ENCODE data around the gene SORCS2. TPM values are rescaled to one million over a fixed set of nuclear protein-coding genes. Genes with fewer than 3 reads are reported as not detected.
A peak's percentile ranks its signal among the peaks of the same experiment; 100 is the strongest.

SORCS2 gene
- polyA plus RNA-seq, 3 donors = 0.46 to 0.55 TPM; not detected in 1

GRCh38 chr4:7155590-7156071, 36.7 kb upstream of the SORCS2 start:
- no peak for TF ChIP-seq CTCF (IDR thresholded peaks at IDR 0.05)
- Histone ChIP-seq H3K27ac (ENCODE audit: low read depth in 1 of 2, low read length in 2 of 2) (no peak overlapping the region), H3K79me2 (ENCODE audit: insufficient read depth, low read length) (no peaks in the 10 kb centered on the region), H3K4me1 (ENCODE audit: control insufficient read depth in 1 of 2, insufficient read depth in 2 of 2, low read length in 2 of 2) (no peaks in the 10 kb centered on the region), H3K4me2 (replicated peaks; ENCODE audit: extremely low read depth, low read length, poor library complexity, severe bottlenecking) (no peak overlapping the region), H3K9ac (ENCODE audit: insufficient read depth, low read length, poor library complexity, severe bottlenecking) (no peak overlapping the region), H3K27me3 (ENCODE audit: control insufficient read depth in 2 of 2, insufficient read depth in 2 of 2, low read length in 2 of 2) (peaks cover 0 to 11% of the 10 kb centered on the region in 2 donors), H3K36me3 (replicated peaks in 1 of 2; ENCODE audit: control insufficient read depth in 1 of 2, insufficient read depth in 2 of 2, low read length in 2 of 2) (no peaks in the 10 kb centered on the region), H4K20me1 (ENCODE audit: insufficient read depth, low read length) (no peaks in the 10 kb centered on the region), H3K9me3 (replicated peaks in 1 of 2; ENCODE audit: control insufficient read depth in 1 of 2, insufficient read depth in 1 of 2, low read length in 2 of 2) (no peaks in the 10 kb centered on the region), H3K4me3 (replicated peaks in 1 of 3; ENCODE audit: low read depth in 2 of 3, low read length in 3 of 3) (no peak overlapping the region), H2AFZ (ENCODE audit: insufficient read depth, low read depth, low read length, poor library complexity, severe bottlenecking) (no peak overlapping the region)
- Mint-ChIP-seq H3K27ac (no peak overlapping the region), H3K36me3 (no peaks in the 10 kb centered on the region), H3K4me1 (no peaks in the 10 kb centered on the region), H3K9me3 (peaks cover 0 to 2% (median 0%) of the 10 kb centered on the region in 7 donors), H3K27me3 (ENCODE audit: low read depth in 3 of 3) (peaks cover 11 to 25% (median 15%) of the 10 kb centered on the region in 3 donors), H3K4me3 (peak overlapping the region in 1 of 2 donors; percentile 31)
- DNase-seq = no peak
- WGBS (ENCODE audit: insufficient coverage) = 67% methylated on average over 19 of the region's 19 CpGs
- intact Hi-C loops (cut with micrococcal nuclease) = no loop called here

DNA sequence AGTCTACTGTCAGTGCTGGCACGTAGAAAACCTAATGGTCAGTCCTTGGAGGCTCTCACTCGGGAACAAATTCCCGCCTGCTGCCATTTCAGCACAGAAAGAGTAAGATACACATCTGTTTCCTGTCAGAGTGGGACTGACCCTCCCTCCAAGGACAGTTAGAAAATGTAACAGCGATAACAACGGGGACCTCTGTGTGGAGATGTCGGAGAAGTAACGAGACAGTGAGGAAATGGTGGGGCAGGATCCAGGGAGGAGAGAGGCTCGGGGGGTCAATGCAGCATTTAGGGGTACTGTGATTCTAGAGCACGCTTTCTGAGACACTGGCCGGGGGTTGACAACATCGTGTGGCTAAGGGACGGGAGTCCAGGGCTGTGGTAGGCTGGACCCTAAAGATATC, 36.0 kb upstream of the SORCS2 start:
- Histone ChIP-seq H4K20me1 (ENCODE audit: insufficient read depth, low read length) (no peaks in the 10 kb centered on the region), H3K9me3 (replicated peaks in 1 of 2; ENCODE audit: control insufficient read depth in 1 of 2, insufficient read depth in 1 of 2, low read length in 2 of 2) (no peaks in the 10 kb centered on the region), H3K9ac (ENCODE audit: insufficient read depth, low read length, poor library complexity, severe bottlenecking) (no peak overlapping the region), H3K36me3 (replicated peaks in 1 of 2; ENCODE audit: control insufficient read depth in 1 of 2, insufficient read depth in 2 of 2, low read length in 2 of 2) (no peaks in the 10 kb centered on the region), H3K4me2 (replicated peaks; ENCODE audit: extremely low read depth, low read length, poor library complexity, severe bottlenecking) (no peak overlapping the region), H3K4me1 (ENCODE audit: control insufficient read depth in 1 of 2, insufficient read depth in 2 of 2, low read length in 2 of 2) (no peaks in the 10 kb centered on the region), H3K79me2 (ENCODE audit: insufficient read depth, low read length) (no peaks in the 10 kb centered on the region), H2AFZ (ENCODE audit: insufficient read depth, low read depth, low read length, poor library complexity, severe bottlenecking) (no peak overlapping the region), H3K27ac (ENCODE audit: low read depth in 1 of 2, low read length in 2 of 2) (no peak overlapping the region), H3K27me3 (ENCODE audit: control insufficient read depth in 2 of 2, insufficient read depth in 2 of 2, low read length in 2 of 2) (peaks cover 0 to 11% of the 10 kb centered on the region in 2 donors), H3K4me3 (replicated peaks in 1 of 3; ENCODE audit: low read depth in 2 of 3, low read length in 3 of 3) (no peak overlapping the region)
- intact Hi-C loops (cut with micrococcal nuclease) = no loop called here
- Mint-ChIP-seq H3K27me3 (ENCODE audit: low read depth in 3 of 3) (peaks cover 11 to 25% (median 13%) of the 10 kb centered on the region in 3 donors), H3K4me3 (peak overlapping the region in 1 of 2 donors; percentile 40), H3K27ac (no peak overlapping the region), H3K36me3 (no peaks in the 10 kb centered on the region), H3K9me3 (no peaks in the 10 kb centered on the region), H3K4me1 (no peaks in the 10 kb centered on the region)
- no peak for TF ChIP-seq CTCF (IDR thresholded peaks at IDR 0.05)
- 29% methylated on average over 10 of the region's 12 CpGs for WGBS (ENCODE audit: insufficient coverage)
- no peak for DNase-seq

Measured in CD14-positive monocyte (primary cell).